Tongue (tissue), 2 donors: Measurements from ENCODE around the gene XG. TPM values are rescaled to one million over a fixed set of nuclear protein-coding genes. Genes with fewer than 3 reads are reported as not detected.

Experiments
- DNase-seq: peaks from one replicate; pipeline ENCODE4 v3.0.0-alpha.2; 2015
- total RNA-seq: library from RNA; depleted of rRNA; stranded (reverse); fragments of >200 nt; gene quantifications from one replicate; pipeline ENCODE4 v1.2.3, GENCODE V29; 2014

XG gene
- total RNA-seq, 1 donor from 2014 or later: 6.4 TPM

DNA sequence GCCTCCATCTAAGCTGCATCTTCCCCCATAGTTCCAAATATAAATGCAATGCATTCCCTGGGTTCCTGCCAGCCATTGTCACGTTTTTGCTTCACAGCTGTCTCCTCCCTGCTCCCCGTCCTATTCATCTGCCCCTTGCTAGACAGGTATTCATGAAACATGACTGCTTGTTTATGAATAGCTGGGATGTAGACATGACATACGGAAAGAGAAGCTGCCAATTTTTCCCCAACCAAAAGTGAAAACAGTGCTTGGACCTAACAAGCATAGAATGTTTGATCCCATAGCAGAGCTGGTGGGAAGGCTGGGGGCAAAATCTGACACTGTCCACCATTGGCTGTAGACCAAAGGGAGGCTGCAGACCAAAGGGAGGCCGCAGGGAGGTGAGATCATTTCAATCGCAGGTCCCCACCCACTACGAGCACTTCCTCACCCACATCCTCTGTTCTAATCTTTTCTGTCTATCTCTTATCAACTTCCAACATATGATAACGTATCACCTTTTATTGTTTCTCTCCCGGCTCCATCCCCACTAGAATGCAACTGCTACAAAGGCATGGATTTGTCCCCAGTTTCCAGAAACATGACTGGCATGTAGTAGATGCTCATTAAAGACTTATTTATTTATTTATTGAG is 68.4 kb downstream of the XG start:
- DNase-seq: peak; percentile 61

DNA sequence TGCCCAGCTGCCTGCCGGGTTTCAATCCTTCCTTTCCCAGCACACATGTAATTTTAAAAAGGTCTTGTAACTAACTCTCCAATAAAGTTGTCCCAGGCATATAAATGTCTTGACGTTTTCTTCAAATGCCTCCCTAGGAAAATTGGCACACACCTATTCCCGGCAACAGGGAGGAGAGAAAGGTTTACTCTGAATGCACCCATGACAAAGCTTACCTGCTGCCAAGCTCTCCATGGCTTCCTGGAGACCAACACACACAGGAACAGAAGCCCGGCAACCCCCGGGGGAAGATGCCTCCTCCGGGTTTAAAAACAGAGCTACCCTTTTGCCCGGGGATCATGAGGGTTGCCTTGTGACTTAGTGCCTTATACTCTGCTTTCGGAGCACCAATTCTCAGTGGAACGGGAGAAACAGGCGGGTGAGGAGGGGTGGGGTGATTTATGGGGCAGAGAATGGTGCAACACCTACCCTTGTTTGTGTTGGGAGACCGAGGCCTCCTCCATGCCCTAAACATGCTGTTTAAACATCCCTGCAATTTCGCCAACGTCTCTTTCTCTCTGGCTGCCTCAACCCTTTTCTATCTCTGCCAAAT is 72.1 kb downstream of the XG start:
- DNase-seq: no peak

DNA sequence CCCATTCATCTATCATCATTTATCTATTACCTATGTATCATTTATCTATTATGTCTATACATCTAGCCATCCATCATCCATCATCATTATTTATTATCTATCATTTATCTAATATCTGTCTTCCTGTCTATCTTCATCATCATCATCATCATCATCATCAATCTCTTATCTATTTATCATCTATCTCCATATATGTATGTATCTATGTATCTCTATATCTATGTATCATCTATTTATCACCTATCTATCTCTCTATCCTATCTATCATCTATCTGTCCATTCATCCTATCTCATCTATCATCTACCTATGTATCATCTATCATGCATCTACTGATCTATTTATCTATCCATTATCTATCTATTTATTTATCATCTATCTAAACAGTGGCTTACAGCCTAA is 73.0 kb downstream of the XG start:
- no peak for DNase-seq

DNA sequence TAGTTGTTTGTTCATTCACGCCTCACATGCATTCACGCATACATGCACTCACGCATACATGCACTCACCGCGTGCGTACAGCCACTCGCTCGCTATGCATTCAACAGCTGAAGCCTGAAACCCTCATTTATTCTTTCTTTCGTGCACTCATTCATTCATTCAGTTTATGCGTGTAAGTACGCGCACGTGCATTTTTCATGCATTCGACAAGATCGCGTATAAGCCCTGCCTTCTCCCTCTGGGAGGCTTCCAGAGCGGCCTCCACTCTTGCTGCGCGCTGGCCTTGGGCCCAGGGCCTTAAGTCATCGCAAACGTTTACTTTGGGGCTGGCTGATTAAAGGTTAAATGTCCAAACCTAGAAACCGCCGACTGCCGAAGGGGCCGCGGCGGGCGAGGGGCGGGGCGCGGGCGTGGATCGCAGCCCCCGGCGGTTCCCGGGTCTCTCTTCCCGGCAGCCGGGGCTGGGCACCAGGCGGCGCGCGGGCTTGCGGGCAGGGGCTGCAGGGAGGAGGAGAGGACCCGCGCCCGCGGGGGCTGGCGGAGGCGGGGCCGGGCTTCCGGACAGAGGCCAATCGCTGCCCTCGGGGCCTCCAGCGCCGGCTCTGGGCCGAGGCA is 76.6 kb downstream of the XG start, which contains the start of gene GYG2:
Gene GYG2, plus strand, starts transcription at position 587 of the 615 bp plus-strand sequence. CDS start 1,259 bp downstream, outside the sequence.
- DNase-seq: peak; percentile 39

DNA sequence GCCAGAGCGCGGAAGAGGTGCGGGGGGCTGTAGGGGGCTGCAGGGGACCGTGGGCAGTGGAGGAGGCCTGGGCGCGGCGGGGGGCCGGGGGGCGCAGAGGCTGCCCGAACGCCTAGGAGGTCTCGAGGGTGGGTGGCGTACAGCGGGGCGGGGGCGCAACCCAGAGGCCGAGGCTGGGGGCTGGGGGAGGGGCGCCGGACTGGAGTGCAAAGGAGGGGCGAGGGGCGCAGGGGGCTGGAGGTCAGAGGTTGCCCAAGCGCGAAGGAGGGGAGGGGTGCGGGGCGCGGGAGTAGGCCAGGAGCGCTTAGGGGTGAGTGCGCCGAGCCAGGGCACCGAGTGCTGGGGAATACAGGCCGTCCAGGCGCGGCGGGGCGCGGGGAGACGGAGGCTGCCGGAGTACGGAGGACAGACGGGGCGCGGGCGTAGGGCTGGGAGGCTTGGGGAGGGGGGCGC is 77.1 kb downstream of the XG start:
- DNase-seq: no peak

DNA sequence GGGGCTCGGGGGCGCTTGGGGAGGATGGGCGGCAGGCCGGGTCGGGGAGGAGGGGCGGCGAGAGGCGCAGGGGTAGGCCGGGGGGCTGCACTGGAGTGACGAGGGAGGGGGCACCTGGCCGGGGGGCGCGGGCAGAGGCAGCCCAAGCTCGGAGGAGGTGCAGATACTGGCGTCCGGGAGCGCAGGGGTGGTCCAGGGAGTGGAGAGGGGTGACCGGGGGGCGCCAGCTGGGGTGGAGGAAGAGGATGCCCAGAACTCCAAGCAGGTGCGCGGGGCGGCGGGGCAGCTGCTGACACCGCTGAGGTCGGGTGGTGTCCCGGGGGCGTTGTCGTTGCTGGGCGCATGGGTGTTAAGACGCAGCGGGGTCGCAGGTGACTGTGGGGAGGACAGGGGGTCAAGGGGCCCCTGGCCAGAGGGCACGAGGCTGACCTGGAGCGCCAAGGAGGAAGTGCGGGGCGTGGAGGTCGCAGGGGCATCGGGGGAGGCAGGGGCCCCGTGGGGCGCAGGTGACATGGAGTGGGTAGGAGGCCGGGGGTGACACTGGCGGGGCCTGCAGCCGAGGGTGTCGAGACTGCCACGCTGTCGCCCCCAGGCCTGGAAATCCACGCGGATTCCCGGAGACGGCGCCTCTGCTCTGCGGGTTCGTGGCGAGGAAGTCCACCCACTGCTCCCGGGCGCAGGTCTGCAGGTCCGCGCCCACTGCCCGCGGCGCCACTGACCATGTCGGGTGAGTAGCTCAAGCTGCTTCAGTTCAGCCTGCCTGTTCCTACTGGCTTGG is 77.8 kb downstream of the XG start:
- DNase-seq: no peak

DNA sequence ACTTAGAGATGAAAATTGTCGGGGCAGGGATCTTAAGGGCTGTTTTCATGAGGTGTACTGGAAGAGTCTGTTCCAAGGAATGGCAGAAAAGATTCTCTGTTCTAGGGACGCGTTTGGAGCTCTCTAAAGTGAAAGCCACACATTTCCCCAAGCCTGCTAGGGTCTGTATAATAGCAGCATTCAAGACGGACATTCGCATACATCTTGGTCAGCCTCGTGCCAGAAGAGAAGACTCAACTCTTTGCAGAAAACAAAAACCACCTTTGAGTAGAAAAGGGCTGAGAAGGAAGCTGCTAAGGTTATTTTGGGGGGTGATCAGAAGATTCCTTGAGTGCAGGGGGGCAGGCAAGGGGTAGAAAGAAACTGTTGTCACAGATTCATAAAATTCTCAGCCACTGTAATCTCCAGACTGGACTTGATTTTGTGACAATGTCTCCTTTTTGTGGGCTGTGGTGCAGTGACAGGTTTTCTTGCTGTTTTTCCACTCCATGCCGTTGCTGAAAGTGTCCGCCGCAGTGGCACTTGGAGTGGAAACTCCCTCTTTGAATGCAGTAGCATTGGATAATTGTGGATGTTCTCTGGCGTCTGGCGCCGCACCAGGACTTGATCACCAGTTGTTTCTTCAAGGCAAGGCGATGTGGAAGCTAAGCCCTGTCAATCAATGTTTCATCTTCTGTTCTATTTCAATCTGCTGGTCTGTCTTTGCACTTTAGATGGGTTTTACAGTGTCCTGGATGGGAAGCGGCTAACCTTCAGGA is 79.8 kb downstream of the XG start:
- DNase-seq: no peak

DNA sequence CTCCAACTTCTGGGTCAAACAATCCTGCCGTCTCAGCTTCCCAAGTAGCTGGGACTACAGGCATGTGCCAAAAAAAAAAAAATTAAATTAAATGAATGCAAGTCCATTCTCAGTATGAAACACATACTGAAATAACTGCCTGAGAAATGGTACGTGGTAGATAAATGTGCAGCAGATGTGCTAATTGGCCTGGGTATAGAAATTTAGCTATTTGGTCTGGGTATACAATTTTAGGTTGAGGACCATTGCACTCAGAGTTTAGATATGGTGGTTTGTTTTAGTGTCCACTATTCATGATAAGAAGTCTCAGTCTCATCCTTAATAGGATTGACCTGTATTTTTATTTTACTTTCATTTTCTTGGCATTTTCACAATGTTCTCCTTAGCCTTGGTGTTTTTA is 86.1 kb downstream of the XG start:
- no peak for DNase-seq

DNA sequence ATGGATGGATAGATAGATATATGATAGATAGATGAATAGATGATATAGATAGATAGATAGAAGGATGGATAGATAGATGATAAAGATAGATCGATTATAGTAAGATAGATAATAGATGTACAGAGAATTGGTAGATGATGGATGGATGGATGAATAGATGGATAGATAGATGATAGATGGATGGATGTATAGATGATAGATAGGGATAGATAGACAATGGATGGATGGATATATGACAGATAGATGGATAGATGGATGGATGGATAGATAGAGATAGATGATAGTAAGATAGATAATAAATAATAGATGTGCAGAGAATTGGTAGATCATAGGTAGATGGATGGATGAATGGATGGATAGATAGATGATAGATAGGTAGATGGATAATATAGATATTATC is 89.1 kb downstream of the XG start:
- DNase-seq: no peak

DNA sequence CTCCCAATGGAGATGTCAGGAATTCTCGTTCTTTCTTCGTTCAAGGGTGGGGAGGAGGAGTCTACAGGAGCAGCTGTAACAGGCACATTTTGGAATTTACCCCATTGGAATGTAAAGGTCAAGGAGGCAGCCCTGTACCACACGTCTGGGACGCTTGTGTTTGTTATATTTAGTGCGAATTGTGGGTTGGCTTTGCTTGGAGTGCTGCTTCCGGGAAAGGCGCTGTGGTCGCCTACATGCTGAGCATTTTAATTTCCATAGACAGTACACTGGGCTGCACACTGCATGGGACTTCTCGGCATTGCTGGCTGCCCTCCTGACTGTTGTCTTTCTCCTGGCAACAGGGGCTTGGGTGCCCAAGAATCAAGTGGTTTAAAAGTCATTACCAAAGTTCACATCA is 89.7 kb downstream of the XG start:
- no peak for DNase-seq

DNA sequence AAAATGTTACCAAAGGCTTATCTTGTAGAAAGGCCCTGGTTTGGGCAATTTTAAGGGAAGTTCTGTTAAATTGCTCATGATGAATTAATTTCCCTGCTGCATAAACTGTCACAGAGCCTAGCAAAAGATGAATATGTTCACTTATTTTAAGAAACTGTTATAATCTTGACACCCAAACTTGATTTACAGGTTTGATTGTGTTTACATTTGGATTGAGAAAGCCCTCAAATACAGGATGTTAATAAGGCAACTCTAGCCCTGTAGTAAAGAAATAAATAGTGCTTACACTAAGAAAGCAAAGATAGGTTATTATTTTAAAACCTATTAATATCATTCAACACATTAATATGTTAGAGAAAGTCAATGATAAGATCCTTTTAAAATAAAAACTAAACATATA is 95.2 kb downstream of the XG start:
- no peak for DNase-seq

DNA sequence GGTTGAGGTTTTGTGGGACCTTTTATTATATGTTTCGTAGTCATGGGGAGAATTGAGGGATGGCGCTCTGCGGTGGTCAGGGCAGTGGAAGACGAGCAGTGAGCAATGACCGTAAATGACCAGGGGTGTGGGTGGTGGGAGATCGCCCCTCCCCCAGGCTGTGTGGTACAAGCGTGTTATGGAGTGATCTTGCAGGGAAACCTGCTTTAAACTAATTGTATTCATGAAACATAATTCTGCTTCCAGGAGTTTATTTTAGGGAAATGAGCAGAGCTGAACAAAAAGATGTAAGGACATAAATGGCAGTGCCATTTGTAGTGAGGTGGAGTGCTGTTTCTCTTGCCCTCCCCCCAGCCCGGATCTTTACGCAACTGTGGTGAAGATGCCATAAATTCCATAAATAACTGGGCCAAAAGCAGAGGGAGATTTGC is 97.0 kb downstream of the XG start:
- no peak for DNase-seq

DNA sequence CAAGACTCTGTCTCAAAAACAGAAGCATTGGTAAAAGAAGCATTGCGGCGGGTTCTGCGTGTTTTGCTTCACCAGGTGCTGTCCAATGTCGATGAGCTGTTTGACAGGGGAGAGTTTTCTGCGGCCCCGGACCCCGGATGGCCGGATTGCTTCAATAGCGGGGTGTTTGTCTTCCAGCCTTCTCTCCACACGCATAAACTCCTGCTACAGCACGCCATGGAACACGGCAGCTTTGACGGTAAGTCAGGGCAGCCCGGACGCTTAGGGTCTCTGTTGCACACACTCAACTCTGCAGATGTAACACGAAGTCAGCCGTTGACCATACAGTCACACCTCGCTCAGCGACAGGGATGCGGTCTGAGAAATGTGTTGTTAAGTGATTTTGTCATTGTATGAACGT is 103.1 kb downstream of the XG start:
- no peak for DNase-seq

DNA sequence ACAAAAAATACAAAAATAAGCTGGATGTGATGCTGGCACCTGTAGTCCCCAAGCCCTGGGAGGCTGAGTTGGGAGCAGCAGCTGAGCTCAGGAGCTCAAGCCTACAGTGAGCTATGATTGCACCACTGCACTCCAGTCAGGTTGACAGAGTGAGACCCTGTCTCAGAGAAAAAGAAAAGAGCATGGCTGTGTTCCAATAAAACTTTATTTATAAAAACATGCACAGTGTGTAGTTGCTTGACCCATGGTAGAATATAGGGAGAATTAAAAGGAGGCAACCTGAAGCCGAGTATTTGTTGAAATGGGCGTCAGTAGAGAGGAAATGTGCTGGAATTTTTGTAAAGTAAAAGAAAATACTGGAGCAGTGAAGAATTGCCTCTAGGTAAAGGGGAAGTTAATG is 103.9 kb downstream of the XG start:
- DNase-seq: no peak

DNA sequence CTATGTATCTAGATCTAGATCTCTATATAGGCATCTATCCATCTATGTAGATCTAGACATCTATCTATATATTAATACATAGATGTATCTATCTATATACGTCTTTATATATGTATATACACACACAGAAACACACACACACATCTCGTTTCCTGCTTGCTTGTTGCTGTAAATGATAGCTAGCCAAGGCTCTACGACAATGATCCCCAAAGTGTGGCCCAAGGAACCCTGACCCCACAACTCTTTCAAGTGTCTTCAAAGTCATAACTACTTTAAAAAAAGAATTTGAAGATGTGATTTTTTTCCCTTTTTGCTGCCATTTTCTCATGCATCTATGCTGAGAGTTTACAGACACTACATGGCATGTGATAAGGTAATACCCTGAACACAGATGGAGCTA is 105.7 kb downstream of the XG start:
- DNase-seq: no peak

DNA sequence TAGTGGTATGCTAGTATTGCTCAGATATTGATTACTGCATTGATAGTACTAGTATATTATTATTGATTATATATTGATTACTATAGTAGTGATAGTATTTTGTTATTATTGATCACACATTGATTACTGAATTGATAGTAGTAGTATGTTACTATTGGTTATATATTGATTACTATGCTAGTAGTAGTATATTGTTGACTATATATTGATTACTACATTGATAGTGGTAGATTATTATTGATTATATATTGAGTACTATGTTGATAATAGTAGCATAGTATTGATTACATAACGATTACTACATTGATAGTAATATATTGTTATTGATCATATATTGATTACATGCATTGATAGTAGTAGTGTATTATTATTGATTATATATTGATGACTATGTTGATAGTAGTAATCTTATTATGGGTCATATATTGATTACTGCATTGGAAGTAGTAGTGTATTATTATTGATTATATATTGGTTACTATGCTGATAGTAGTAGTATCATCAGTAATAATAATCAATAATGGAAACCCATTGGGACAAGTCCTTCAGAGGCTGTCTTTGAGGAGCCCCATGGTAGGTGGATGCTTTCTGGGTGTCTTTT is 107.5 kb downstream of the XG start:
- no peak for DNase-seq

DNA sequence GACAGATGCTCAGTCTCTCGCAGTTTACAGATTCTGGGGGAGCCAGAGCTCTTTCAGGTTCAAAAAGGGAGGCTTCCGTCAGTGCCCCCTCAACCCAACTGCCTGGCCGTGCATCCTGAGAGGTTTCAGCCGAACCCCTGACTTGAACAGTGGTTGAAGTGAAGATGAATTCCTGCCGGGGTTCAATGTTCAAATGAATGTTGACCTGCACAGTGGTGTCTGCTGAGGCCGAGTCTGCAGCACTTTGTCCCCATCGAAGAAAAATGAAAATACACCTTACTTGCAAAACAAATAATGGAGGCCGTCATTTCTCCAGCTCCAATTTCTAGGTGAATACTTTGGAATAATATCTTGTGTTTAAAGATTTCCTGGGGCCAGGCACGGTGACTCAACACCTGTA is 110.6 kb downstream of the XG start:
- DNase-seq: no peak

DNA sequence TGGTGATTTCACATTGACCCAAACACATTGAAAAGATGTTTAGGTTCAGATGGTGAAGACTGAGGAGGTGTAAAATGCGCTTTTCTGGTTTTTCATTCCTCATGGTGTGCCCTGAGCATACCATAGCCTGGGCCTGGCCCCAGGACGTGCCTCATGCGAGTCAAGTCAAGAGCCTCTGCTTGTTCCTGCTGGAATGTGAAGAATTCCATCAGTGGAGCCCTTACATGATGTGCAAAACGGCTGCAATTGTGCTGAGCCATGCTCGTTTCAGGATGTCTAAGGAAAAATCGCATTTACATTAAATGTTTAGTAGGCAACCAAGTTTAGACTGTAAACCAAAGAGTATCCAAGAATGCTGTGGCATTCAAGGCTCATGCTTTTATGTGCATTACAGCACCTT is 111.8 kb downstream of the XG start:
- DNase-seq: no peak
